Activated CD8-positive, alpha-beta memory T cell treated with anti-CD3 and anti-CD28 coated beads for 36 hours (primary cell): ENCODE measurements around the gene SLC19A3. TPM values are rescaled to one million over a fixed set of nuclear protein-coding genes. Genes with fewer than 3 reads are reported as not detected.

Experiments used
- CTCF ChIA-PET: fragments of 350-600 bp; sonication (Branson Sonifier 250); formaldehyde crosslinking; loops from one replicate; lab custom pipeline; 2021; ENCODE audit warnings: antibody characterized with exemption; lab: Charles Lee
- POLR2A ChIA-PET: fragments of 350-600 bp; sonication (Branson Sonifier 250); formaldehyde crosslinking; loops from one replicate; lab custom pipeline; 2021; ENCODE audit warnings: antibody characterized with exemption; lab: Charles Lee
- total RNA-seq, 2 experiments: library from RNA; stranded (reverse); gene quantifications; one replicate each; pipeline ENCODE4 v1.2.3, GENCODE V29; 2021

SLC19A3 gene
- total RNA-seq, 2 experiments from 2014 or later = not detected

- POLR2A ChIA-PET = no interaction called here
- CTCF ChIA-PET = no interaction called here
Measured at GRCh38 chr2:227653419-227653818, 64.4 kb downstream of the SLC19A3 start.

DNA sequence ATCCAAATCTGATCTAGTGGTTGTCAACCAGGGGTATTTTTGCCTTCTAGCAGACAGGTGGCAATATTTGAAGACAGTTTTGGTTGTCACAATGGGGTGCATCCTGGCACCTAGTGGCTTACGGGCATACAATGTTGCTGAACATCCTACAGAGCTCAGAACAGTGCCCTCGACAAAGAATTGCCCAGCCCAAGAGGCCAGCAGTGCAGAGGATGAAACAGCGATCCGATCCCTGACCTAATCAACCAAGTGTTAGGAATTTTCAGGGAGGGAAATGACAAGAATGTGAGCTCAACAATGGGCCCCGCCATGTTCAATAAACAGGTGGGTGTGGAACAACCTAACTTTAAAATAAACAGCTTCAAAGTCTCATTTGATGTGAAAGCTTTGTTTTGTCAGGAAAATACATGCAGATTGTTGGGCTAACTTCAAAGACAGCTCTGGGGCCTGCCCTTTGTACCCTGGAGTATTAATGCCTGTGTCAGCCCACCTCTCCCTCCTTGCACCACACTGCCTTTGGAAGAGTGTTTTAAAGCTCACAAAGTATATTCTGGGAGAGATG, 73.8 kb downstream of the SLC19A3 start:
- ChIA-PET CTCF (no interaction called here), POLR2A (no interaction called here)

- ChIA-PET CTCF (no interaction called here), POLR2A (no interaction called here)
Measured at GRCh38 chr2:227642656-227643055, 75.2 kb downstream of the SLC19A3 start.

DNA sequence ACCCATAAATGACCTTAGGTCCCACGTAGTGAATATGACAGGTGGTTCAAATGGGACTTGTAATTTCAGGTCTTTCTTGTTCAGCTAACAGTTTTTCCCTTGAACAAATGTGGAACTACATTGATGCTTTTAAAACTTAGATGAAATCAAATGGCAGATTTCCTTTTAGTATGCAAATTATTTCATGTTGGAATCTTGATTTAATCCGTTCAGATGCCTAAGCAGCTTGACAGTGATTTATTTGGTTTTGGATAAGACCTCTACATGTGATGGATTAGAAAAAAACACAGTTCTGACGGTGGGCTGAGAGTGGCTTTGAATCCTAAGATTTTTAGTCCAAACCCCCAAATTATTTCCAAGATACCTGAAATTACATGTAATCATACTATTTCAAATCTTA, 83.6 kb downstream of the SLC19A3 start:
- ChIA-PET POLR2A (no interaction called here), CTCF (no interaction called here)

Other genes with a start within 250 kb of the SLC19A3 start
- 100 to 1,000 TPM; 142 to 148 TPM for gene AGFG1, start 245.9 kb downstream of the SLC19A3 start, total RNA-seq
- not detected for gene SCYGR2, start 119.1 kb downstream of the SLC19A3 start, total RNA-seq
- gene SCYGR3, start 103.2 kb downstream of the SLC19A3 start, total RNA-seq = not detected
- not detected for gene SCYGR4, start 100.5 kb downstream of the SLC19A3 start, total RNA-seq
- gene SCYGR5, start 51.2 kb downstream of the SLC19A3 start, total RNA-seq = not detected
- gene SCYGR6, start 6.7 kb upstream of the SLC19A3 start, total RNA-seq = not detected
- not detected for gene SCYGR7, start 10.3 kb upstream of the SLC19A3 start, total RNA-seq
- not detected for gene SCYGR8, start 27.9 kb upstream of the SLC19A3 start, total RNA-seq
- 1 to 10 TPM; 5.7 to 6.0 TPM for gene CCL20, start 95.8 kb upstream of the SLC19A3 start, total RNA-seq
- not detected for gene DAW1, start 153.6 kb upstream of the SLC19A3 start, total RNA-seq